HFF-Myc (cell line): ENCODE measurements around the gene CFTR.

Experiments
- DNase-seq: peaks from one replicate; pipeline ENCODE4 v3.0.0-alpha.2; 2011; ENCODE audit warnings: low read depth; ENCODE audit errors: extremely low read depth
- H3K4me3 ChIP-seq: replicated peaks from 2 replicates; pipeline ENCODE4 v1.5.1; 2011; ENCODE audit warnings: low read depth, mild to moderate bottlenecking, control low read depth, low read length
- TF ChIP-seq, protein P1 (sequence below): IDR thresholded peaks from 2 replicates; pipeline ENCODE4 v1.5.1; 2012; ENCODE audit warnings: mild to moderate bottlenecking, low read depth, low read length, control low read depth; ENCODE audit errors: missing control alignments

CFTR gene

DNA sequence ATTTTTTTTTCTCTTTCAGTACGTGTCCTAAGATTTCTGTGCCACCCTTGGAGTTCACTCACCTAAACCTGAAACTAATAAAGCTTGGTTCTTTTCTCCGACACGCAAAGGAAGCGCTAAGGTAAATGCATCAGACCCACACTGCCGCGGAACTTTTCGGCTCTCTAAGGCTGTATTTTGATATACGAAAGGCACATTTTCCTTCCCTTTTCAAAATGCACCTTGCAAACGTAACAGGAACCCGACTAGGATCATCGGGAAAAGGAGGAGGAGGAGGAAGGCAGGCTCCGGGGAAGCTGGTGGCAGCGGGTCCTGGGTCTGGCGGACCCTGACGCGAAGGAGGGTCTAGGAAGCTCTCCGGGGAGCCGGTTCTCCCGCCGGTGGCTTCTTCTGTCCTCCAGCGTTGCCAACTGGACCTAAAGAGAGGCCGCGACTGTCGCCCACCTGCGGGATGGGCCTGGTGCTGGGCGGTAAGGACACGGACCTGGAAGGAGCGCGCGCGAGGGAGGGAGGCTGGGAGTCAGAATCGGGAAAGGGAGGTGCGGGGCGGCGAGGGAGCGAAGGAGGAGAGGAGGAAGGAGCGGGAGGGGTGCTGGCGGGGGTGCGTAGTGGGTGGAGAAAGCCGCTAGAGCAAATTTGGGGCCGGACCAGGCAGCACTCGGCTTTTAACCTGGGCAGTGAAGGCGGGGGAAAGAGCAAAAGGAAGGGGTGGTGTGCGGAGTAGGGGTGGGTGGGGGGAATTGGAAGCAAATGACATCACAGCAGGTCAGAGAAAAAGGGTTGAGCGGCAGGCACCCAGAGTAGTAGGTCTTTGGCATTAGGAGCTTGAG is at the start of gene CFTR:
CFTR (plus strand) TSS at position 801 of the 830 bp plus-strand sequence. CDS start 70 bp downstream, outside the sequence.
- H3K4me3 ChIP-seq: no peak within 1 kb of the TSS
- DNase-seq: no peak
- TF ChIP-seq, protein P1, sequence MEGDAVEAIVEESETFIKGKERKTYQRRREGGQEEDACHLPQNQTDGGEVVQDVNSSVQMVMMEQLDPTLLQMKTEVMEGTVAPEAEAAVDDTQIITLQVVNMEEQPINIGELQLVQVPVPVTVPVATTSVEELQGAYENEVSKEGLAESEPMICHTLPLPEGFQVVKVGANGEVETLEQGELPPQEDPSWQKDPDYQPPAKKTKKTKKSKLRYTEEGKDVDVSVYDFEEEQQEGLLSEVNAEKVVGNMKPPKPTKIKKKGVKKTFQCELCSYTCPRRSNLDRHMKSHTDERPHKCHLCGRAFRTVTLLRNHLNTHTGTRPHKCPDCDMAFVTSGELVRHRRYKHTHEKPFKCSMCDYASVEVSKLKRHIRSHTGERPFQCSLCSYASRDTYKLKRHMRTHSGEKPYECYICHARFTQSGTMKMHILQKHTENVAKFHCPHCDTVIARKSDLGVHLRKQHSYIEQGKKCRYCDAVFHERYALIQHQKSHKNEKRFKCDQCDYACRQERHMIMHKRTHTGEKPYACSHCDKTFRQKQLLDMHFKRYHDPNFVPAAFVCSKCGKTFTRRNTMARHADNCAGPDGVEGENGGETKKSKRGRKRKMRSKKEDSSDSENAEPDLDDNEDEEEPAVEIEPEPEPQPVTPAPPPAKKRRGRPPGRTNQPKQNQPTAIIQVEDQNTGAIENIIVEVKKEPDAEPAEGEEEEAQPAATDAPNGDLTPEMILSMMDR: no peak

GRCh38 chr7:117435475-117436043 is 44.3 kb upstream of the CFTR start:
- no peak overlapping the region for H3K4me3 ChIP-seq
- DNase-seq: no peak
- TF ChIP-seq, protein P1: no peak

- TF ChIP-seq, protein P1: no peak
- no peak overlapping the region for H3K4me3 ChIP-seq
- no peak for DNase-seq
Measured at GRCh38 chr7:117444646-117445045, 35.2 kb upstream of the CFTR start.

DNA sequence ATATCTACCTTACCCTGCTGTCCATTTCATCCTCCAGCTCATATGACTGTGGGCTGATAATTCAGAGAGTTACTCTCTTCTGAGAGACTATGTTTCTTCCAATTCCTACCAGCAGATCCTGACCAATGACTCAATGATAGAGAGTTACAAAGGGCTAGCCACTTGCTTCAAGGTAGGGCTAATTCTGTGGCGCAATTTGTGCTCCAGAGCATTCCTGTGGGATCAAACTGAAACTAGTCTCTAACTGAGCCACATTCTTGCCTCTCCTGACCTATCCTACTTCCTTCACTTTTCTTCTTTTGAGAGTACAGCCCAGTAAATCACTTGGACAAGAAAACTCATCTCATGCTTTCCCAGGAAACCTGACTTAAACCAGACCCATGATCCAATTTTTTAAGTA is 34.6 kb upstream of the CFTR start:
- TF ChIP-seq, protein P1: no peak
- no peak overlapping the region for H3K4me3 ChIP-seq
- no peak for DNase-seq

- TF ChIP-seq, protein P1: no peak
- H3K4me3 ChIP-seq: no peak overlapping the region
- DNase-seq: no peak
Measured at GRCh38 chr7:117446220-117446815, 33.5 kb upstream of the CFTR start.

- no peak overlapping the region for H3K4me3 ChIP-seq
- TF ChIP-seq, protein P1: no peak
- DNase-seq: no peak
Measured at GRCh38 chr7:117448655-117449054, 31.2 kb upstream of the CFTR start.
